ENCODE data around the gene RALGPS2. TPM values are rescaled to one million over a fixed set of nuclear protein-coding genes. Genes with fewer than 3 reads are reported as not detected.
"Not testable (repeated sequence)": the region's sequence is repeated elsewhere in the genome, so short reads cannot be mapped to it uniquely, and the experiment has no call there.

The RALGPS2 gene
- total RNA-seq, 1 donor from 2014 or later = 5.1 TPM

DNA sequence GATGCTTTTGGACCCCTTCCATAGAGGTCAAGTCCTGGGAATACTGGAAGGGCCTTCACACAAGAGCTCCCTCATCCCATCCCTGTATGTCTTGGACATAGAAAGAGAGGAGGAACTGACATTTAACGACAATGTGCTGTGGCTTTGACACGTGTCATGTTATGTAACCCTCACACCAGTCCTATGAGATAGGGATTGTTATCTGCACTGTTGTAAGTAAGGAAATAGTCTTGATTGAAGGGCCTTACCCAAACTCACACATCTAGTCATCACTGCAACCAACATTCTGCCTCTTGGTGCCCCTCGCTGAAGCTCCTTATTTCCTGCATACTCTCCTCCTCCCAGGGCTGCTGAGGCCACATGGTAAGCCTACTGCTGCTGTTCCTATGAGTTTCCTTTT is 209.5 kb downstream of the RALGPS2 start:
- intact Hi-C loops (cut with DNase I) = no loop called here
- no peak for DNase-seq (ENCODE audit: low spot score)

DNA sequence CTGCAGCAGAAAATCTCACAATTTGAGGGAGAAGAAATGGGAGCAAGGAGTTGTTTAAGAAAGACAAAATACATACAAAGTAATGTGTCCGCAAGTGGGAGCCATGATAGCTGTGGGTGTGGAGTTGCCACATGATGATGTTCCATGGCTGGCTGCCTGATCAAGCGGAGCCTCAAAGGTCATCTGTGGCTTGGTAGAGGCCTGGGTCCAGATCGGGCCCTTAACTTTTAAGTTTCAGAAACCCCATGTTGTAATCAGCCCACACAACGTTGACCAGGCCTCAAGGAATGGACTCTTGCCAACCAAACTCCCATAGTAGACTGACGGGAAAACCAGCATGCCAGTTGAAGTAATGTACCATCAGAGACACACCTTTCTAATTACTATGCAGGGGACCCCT is 210.6 kb downstream of the RALGPS2 start:
- DNase-seq (ENCODE audit: low spot score) = no peak
- intact Hi-C loops (cut with DNase I) = no loop called here

- DNase-seq (ENCODE audit: low spot score) = no peak
- intact Hi-C loops (cut with DNase I) = no loop called here
These were observed 212.7 kb downstream of the RALGPS2 start for GRCh38 chr1:178937695-178938094.

DNA sequence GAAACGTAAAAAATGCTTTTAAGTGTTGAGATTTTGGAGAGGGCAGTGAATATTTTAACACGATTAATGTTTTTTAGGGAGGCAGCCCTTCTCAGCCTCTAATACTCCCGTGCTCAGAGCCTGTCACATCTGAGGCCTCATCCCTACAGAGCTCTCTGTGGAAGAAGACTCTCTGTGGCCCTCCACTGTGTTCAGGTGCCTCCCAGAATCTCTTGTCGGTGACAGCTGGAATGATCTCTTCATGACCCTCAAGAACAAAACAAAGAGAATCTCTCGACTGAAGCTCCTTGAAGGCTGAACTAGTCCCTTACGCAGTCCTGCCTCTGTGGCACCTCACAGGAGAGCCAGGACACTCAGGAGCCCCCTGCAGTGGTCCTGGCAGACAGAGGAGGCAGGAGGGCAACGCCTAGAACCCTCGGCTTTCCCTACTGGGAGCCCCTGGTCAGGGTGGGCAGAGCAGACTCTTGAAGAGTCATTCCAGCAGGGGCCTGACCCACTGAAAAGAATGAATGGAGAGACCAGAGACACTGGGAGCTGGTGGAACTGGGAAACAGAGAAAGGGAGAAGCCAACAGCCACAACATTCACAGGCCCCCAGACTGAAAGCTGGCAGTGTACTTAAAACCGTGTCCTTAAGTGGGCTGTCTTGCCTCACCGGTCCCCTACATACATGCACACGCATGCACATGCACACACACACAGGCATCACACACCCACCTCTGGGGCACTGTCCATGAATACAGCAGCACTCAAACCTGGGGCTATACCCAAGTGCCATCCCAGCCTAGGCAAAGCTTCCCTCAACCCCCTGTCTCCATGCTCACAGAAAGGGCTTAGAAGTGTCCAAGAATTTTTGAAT is 213.3 kb downstream of the RALGPS2 start:
- intact Hi-C loops (cut with DNase I) = no loop called here
- DNase-seq (ENCODE audit: low spot score) = no peak

DNA sequence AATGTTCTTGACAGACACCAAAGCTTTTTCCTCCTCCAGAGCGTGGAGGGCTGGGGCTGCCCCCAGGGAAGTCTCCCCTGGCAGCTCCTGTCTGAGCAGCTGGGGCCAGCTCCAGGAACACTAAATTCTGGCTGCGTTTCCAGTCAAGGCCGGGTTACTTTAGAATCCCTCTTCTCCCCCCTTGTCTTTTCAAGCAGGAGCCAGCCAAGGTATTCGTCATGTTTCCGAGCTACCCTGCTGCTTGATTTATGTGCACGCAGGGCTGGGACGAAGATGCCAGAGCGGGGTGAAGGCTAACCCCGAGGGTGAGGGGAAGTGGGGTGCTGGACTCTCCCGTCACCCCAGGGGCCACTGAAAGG is 213.9 kb downstream of the RALGPS2 start:
- DNase-seq (ENCODE audit: low spot score) = no peak
- intact Hi-C loops (cut with DNase I) = no loop called here

DNA sequence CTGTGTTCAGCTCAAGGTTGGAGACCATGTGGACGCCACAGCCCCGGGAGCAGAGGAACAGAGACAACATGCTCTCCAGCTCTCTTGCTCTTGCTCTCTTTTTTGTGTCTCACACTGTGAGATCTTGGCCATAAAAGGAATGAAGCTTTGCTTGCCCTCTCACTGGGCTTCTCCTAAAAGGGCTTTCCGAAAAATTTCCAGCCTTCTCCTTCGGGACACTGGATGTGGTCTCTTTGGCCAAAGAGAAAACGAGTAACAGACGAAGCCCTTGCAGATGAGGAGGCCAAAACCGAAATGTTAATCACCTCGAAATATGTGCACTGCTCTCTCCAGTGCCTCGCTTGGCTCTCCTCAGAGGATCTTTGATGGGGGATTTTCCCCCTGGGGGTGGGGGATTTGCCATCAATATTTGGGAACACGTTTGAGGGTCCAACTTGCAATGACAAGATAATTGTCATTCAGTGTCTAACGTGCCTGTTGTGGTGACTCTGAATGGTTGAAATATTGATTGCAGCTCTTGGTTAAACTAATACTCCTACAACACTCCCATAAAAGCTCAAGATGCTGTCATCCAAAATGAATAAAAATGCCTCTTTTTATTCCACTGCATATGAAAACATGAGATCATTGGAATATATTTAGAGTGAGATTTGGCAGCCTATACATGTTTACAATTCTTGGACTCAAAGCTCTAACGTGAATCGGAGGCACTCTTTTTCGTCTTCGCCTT is 214.5 kb downstream of the RALGPS2 start:
- DNase-seq (ENCODE audit: low spot score) = no peak
- intact Hi-C loops (cut with DNase I) = no loop called here

GRCh38 chr1:178940068-178940765 is 215.2 kb downstream of the RALGPS2 start:
- no peak for DNase-seq (ENCODE audit: low spot score)
- intact Hi-C loops (cut with DNase I) = no loop called here

- intact Hi-C loops (cut with DNase I) = no loop called here
- DNase-seq (ENCODE audit: low spot score) = no peak
These were observed 216.2 kb downstream of the RALGPS2 start for GRCh38 chr1:178941261-178941689.

DNA sequence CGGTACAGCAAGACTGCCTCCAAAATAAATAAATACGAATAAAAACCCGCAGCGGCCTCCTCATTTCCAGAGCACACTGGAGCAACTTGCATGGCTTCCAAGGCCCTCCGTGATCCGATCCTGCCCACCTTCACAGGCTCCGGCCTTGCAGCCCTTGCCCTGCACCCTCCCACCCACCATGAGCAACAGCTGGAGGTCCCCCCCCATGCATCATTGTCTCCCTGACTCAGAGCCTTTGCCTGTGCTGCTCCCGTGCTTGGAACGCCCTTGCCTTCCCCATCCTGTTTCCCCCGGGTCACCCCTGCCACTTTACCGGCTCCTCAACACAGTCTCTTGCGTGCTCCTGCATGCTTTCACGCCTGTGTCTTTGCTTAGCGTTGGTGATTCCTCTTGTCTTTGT is 216.8 kb downstream of the RALGPS2 start:
- intact Hi-C loops (cut with DNase I) = no loop called here
- no peak for DNase-seq (ENCODE audit: low spot score)

- intact Hi-C loops (cut with DNase I) = no loop called here
- no peak for DNase-seq (ENCODE audit: low spot score)
These were observed 217.5 kb downstream of the RALGPS2 start for GRCh38 chr1:178942285-178943198.

- intact Hi-C loops (cut with DNase I) = no loop called here
These were observed 219.7 kb downstream of the RALGPS2 start for GRCh38 chr1:178944729-178945128.

GRCh38 chr1:178945763-178946266 is 220.8 kb downstream of the RALGPS2 start:
- no peak for DNase-seq (ENCODE audit: low spot score)

More at GRCh38 chr1:178944729-178945128, 219.7 kb downstream of the RALGPS2 start:
- DNase-seq (ENCODE audit: low spot score) = no peak

GRCh38 chr1:178946416-178946815 is 221.4 kb downstream of the RALGPS2 start:
- DNase-seq (ENCODE audit: low spot score) = no peak
- intact Hi-C loops (cut with DNase I) = no loop called here

More at GRCh38 chr1:178945763-178946266, 220.8 kb downstream of the RALGPS2 start:
- intact Hi-C loops (cut with DNase I) = no loop called here

GRCh38 chr1:178946855-178947676 is 222.0 kb downstream of the RALGPS2 start:
- DNase-seq (ENCODE audit: low spot score) = peak; percentile 7
- intact Hi-C loops (cut with DNase I) = no loop called here

DNA sequence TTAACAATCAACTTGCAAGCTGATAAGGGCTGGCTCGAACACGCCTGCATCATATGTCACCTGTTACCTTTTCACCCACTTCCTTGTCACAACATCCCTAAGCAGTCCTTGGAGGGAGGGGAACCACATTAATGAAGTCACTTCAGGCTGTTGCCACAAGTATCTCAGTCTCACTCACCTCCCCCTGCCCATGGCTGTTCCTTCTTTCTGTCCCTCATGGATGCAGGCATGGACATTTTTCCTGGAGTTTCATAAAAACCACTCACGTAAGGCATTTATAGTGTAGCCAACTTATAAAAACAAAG is 222.6 kb downstream of the RALGPS2 start:
- intact Hi-C loops (cut with DNase I) = no loop called here

DNA sequence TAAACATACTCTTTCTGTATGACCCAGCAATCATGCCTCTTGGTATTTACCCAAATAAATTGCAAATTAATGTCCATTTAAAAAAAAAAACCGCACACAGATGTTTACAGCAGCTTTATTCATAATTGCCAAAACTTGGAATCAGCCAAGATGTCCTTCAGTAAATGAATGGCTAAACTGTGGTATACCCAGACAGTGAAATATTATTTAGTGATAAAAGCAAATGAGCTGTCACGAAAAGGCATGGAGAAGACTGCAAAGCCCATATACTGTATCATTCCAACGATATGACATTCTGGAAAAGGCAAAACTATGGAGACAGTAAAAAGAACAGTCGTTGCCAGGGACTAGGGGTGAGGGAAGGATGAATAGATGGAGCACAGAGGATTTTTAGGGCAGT is 223.6 kb downstream of the RALGPS2 start:
- DNase-seq (ENCODE audit: low spot score) = no peak
- intact Hi-C loops (cut with DNase I) = no loop called here

More for the DNA sequence above, 222.6 kb downstream of the RALGPS2 start:
- no peak for DNase-seq (ENCODE audit: low spot score)

- DNase-seq (ENCODE audit: low spot score) = peak; percentile 17
- intact Hi-C loops (cut with DNase I) = not testable (repeated sequence)
These were observed 224.8 kb downstream of the RALGPS2 start for GRCh38 chr1:178949866-178950265.

- intact Hi-C loops (cut with DNase I) = no loop called here
- no peak for DNase-seq (ENCODE audit: low spot score)
These were observed 226.6 kb downstream of the RALGPS2 start for GRCh38 chr1:178951600-178951999.

All from cardiac septum (tissue), 1 donor.